Measurements from ENCODE around the gene TTC16.

Gene TTC16

GRCh38 chr9:127715470-127716337 is at the start of gene TTC16, which contains the start of gene PTRH1:
Gene TTC16, plus strand, starts transcription at chr9:127716079. Its CDS starts 67 bp downstream, at chr9:127716146.
Gene PTRH1, minus strand, starts transcription at chr9:127715663. Its CDS starts 24 bp downstream, at chr9:127715639.
- peak; percentile 69 for DNase-seq

GRCh38 chr9:127667127-127667844 is 48.6 kb upstream of the TTC16 start:
- DNase-seq = no peak

DNA sequence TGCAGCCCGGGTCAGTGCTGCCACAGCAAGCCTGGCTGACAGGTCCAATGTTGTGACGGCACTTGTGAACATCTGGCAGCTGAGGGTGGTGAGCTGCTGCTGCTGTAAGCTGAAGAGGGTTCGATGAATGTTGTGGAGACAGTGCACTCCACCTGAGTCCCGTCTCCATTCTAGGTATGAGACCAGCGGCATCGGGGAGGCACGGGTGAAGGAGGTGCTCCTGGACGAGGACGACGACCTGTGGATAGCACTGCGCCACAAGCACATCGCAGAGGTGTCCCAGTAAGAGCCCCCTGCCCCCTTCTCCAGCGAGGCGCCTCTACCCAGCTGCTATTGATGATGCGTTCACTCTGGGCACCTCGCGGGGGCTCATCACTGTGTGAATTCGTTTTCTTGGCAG is 48.0 kb upstream of the TTC16 start:
- no peak for DNase-seq

DNA sequence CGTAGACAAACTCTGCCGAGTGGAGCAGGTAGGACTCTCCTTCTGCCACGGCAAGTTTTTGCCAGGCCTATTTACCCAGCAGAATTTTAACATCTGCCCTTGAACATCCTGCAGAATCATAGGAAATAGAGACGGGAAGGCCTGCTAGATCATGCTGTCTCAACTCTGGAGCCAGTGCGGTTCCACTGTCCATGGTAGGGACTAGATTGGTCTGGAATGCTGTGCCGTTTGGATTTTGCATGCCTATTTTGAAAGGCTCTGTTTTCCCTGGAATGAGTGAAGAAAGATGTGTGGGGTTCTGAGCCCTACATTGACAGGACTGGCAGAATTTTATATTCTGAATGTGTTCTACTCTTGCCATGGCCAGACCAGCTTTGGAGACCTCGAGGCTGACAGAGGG is 42.6 kb upstream of the TTC16 start:
- no peak for DNase-seq

- no peak for DNase-seq
Measured at GRCh38 chr9:127676638-127677037, 39.2 kb upstream of the TTC16 start.

GRCh38 chr9:127679506-127679905 is 36.4 kb upstream of the TTC16 start:
- no peak for DNase-seq

DNA sequence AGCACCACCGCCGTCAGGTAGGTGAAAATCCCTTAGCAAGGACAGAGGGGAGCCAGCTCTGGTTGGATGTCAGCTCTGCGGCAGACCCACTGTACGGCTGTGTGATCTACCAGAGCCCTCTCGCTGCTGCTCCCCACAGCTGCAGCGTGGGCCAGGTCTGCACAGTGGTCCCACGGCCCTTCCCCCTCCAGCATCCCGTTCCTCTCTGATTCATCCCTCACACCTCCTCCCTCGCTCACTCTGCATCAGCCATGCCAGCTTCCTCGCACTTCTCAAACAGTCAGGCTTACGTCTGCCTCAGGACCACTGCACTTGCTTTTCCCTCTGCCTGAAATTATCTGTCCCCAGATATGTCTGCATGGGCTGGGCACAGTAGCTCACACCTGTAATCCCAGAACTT is 35.7 kb upstream of the TTC16 start:
- DNase-seq = no peak

- no peak for DNase-seq
Measured at GRCh38 chr9:127680846-127681245, 35.0 kb upstream of the TTC16 start.

- no peak for DNase-seq
Measured at GRCh38 chr9:127682351-127683136, 33.3 kb upstream of the TTC16 start.

DNA sequence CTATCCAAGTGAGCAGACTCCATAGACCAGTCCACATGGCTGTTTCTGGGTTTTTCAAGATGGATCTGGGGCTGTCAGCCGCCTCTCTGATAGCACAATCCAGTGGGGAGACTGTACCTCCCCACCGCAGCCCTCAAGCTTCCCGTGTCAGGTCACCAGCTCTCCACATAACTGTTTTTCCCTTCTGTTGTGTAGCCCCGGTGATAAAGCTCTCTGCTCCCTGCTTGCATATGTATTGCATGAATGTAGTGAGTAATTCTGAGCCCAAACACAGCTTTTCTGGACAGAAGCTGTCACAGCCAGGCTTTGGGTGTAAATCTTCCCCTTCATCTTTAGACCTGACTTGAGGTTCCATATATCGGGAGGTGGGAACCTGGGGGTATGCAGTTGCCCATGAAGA is 32.2 kb upstream of the TTC16 start:
- DNase-seq = no peak

GRCh38 chr9:127684576-127684975 is 31.3 kb upstream of the TTC16 start:
- no peak for DNase-seq

- peak; percentile 18 for DNase-seq
Measured at GRCh38 chr9:127686461-127687393, 29.2 kb upstream of the TTC16 start.

DNA sequence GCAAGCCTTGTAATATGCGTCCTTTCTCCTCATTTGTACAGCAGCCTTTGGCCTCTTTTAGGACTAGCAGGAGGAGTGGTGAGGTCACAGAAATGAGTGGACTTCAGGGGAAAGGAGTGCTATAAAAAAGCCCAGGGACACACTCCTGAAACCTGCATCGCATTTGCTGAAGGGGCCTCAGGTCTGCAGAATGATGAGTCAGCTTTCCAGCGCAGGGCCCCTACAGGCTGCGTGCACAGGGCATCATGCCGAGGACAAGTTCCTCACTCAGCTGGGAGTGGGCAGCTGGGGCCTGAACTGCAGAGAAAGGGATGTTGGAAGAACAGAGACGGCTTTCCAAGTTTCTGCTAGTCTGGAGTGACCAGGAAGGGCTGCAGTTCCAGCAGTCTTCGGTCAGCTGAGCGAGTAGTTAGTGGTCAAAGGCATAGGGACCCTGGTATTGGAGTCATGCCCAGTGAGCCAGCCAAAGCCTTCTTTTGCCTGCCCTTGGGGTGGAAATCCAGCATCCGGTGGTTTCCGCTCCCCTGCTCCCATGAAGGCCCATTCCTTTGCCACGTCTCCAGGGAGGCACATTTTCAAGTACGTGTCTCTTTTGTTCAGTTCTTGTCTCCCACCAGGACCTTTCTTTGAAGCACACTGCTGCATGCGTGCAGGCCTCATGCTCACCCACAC is 26.4 kb upstream of the TTC16 start:
- DNase-seq = no peak

- DNase-seq = no peak
Measured at GRCh38 chr9:127690735-127691134, 25.1 kb upstream of the TTC16 start.

DNA sequence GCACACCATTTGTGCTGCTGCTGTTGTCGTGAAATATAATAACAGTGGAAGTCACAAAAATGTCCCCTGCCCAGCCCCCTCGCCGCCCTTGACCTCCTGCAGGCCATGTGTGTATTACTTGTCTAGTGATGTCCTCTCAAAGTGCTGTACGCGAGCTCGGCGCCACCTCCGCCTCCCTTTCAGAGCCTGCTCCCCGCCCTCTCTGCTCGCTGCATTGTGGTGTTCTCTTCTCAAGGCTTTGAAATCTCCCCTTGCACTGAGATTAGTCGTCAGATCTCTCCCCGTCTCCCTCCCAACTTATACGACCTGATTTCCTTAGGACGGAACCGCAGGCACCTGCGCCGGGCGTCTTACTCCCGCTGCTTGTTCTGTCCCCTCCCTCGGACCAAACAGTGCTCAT is 23.8 kb upstream of the TTC16 start:
- no peak for DNase-seq

DNA sequence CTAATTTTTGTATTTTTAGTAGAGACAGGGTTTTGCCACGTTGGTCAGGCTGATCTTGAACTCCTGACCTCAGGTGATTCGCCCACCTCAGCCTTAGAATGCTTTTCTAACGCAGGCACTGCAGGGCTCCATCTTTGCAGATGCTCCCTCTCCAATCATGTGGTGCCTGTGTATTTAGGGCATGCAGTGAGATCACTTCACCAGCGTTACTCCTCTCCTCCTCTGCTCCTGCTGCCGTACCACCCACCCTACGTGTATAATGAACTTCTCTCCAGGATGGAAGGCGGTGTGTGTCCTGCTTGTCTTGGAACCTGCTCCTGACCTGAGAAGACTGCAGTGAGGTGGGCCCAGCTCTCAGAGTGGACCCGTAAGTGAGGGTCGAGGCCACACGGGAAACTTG is 22.7 kb upstream of the TTC16 start:
- DNase-seq = no peak

DNA sequence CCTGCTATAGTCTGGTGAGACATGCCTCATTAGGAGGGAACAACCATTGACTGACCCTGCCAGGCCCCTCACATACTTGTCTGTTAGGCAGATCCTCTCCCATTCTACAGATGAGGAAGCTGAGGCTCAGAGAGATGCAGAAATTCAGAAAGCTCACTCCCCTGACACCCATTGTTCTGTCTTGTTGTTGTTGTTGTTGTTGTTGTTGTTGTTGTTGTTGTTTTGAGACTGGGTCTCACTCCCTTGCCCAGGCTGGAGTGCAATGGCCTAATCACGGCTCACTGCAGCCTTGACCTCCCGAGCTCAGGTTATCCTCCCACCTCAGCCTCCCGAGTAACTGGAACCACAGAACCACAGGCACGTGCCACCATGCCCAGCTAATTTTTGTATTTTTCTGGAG is 22.2 kb upstream of the TTC16 start:
- DNase-seq = no peak

DNA sequence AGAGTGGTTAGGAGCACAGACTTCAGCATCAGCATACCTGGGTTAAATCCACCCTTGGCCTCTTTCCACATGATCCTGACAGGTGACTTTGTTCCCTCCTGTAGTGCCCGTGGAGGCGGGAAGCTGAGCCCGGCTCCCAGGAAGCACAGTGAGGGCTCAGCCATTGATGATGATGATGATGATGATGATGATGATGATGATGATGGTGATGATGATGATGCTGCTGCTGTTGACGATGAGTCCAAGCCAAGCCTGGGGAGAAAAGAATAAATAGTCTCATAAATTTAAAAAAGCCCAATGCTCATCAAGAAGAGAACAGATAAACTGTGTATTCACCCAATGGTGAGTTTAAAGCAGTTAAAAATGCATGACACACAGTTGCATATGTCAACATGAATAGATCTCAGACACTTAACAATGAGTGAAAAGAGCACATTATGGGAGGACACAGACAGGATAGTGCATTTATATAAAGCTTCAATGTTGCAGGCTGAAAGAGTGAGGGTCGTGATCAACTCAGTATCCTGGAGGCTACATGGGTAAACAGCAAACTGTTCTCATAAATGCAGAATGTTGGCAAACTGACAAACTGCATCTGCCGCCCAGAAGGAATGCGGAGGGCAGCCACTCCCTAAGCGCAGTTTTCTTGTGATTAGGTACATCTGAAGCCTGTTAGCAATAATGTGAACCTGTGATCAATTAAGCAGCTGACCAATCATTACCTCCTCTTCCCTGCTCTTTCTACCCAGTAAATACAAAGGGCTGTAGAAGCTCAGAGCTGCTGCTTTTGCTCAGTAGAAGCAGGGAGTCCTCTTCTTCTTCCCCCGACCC is 20.8 kb upstream of the TTC16 start:
- no peak for DNase-seq

DNA sequence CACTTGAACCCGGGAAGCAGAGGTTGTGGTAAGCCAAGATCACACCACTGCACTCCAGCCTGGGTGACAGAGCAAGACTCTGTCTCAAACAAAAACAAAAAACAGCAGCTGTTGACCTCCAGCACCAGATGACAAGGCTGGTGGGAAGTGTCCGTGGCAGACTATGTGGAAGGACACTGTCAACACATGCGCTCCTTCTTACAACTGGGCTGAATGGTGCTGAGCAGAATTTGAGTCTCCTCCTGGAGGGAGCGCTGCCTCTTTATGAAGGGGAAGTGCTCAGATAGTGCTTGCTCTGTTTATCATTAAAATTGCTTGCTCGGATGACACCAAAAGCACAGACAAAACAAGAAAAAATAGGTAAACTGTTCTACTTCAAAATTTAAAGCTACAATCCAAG is 18.3 kb upstream of the TTC16 start:
- no peak for DNase-seq

DNA sequence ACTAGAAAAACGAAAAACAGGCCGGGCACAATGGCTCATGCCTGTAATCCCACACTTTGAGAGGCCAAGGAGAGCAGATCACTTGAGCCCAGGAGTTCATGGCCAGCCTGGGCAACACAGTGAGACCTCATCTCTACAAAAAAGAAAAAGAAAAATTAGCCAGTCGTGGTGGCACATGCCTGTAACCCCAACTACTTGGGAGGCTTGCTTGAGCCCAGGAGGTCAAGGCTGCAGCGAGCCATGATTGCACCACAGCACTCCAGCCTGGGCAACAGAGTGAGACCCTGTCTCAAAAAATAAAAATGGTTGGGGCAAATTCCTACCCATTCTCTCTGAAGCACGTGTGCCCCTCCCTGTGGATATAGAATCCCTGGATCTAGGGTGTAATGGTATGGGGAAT is 17.5 kb upstream of the TTC16 start:
- no peak for DNase-seq

All from NCI-H2029 treated with DMSO at 0.1 percent for 48 hours (cell line).